Measurements from ENCODE around the gene GATB.

DNA sequence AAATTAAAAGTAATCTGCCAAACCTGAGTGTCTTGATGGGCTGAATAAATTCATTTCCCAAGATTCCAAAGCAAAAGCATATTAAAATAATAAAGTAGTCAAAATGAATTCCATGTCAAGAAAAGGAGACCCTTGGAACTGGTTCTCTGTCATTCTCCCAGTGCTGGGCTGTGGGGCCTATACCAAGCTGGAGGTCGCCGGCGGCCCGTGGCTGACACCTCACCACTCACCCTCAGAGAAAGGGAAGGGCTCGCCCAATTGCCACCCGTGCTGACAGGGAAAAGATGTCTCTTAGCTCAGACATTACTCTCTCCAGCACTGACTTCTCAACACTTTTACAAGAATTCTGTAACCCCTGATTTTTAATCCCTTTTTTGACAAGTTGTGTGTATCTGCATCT lies 51.7 kb downstream of the GATB start:
- TF ChIP-seq, protein P1, sequence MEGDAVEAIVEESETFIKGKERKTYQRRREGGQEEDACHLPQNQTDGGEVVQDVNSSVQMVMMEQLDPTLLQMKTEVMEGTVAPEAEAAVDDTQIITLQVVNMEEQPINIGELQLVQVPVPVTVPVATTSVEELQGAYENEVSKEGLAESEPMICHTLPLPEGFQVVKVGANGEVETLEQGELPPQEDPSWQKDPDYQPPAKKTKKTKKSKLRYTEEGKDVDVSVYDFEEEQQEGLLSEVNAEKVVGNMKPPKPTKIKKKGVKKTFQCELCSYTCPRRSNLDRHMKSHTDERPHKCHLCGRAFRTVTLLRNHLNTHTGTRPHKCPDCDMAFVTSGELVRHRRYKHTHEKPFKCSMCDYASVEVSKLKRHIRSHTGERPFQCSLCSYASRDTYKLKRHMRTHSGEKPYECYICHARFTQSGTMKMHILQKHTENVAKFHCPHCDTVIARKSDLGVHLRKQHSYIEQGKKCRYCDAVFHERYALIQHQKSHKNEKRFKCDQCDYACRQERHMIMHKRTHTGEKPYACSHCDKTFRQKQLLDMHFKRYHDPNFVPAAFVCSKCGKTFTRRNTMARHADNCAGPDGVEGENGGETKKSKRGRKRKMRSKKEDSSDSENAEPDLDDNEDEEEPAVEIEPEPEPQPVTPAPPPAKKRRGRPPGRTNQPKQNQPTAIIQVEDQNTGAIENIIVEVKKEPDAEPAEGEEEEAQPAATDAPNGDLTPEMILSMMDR (IDR thresholded peaks at IDR 0.05; ENCODE audit: insufficient read depth, low read length): no peak
- no peak for TF ChIP-seq POLR2AphosphoS5 (IDR thresholded peaks at IDR 0.05; ENCODE audit: low read depth)

All from HL-60 (cell line).